B cell (primary cell): ENCODE results near the gene IGFL3. TPM values are rescaled to one million over a fixed set of nuclear protein-coding genes. Genes with fewer than 3 reads are reported as not detected.

Source experiments
- ATAC-seq: fragments of 200-7000 bp; cut with Tn5 transposase; one replicate; pipeline ENCODE4 v1.10.0; 2021; ENCODE audit warnings: low read depth, mild to moderate bottlenecking, moderate number of reproducible peaks, moderate library complexity
- CTCF ChIA-PET: fragments of 350-600 bp; sonication (Branson Sonifier 250); formaldehyde crosslinking; loops from one replicate; lab custom pipeline; 2021; ENCODE audit warnings: antibody characterized with exemption, inconsistent platforms; lab: Charles Lee
- POLR2A ChIA-PET: fragments of 350-600 bp; sonication (Branson Sonifier 250); formaldehyde crosslinking; loops from one replicate; lab custom pipeline; 2021; ENCODE audit warnings: antibody characterized with exemption; lab: Charles Lee
- DNase-seq: peaks from one replicate; pipeline ENCODE4 v3.0.0; 2013
- H2AFZ ChIP-seq: 2 replicates; pipeline ENCODE4 v1.6.1; 2012; ENCODE audit warnings: mild to moderate bottlenecking, low read depth, low read length; ENCODE audit not compliant: insufficient read depth, poor library complexity, severe bottlenecking
- H3K27ac ChIP-seq, 2 donors: 1 replicate in 1 of 2; 2 replicates in 1 of 2; pipeline ENCODE4 v1.5.1; 2012 to 2013; ENCODE audit warnings: low read length in 2 of 2, mild to moderate bottlenecking in 2 of 2, moderate library complexity in 1 of 2
- H3K27me3 ChIP-seq, 4 experiments: fragments of 200-600 bp in 1 of 4; sonication (generic) in 1 of 4; replicated peaks in 1 of 4; 1 replicate in 2 of 4; 2 replicates in 2 of 4; pipeline versions ENCODE4 v1.6.1 to v1.7.0; 2013 to 2016; ENCODE audit warnings: low read length in 3 of 4, mild to moderate bottlenecking in 2 of 4, mixed read lengths in 1 of 4, moderate library complexity in 1 of 4; ENCODE audit not compliant: insufficient read depth in 4 of 4, control insufficient read depth in 3 of 4; ENCODE audit errors: control extremely low read depth in 1 of 4
- H3K36me3 ChIP-seq, 2 experiments: replicated peaks in 1 of 2; 1 replicate in 1 of 2; 2 replicates in 1 of 2; pipeline versions ENCODE4 v1.6.1 to v1.7.1; 2013; ENCODE audit warnings: low read length in 1 of 2; ENCODE audit not compliant: insufficient read depth in 2 of 2, control insufficient read depth in 1 of 2; ENCODE audit errors: control extremely low read depth in 1 of 2, extremely low read depth in 1 of 2
- H3K4me1 ChIP-seq, 2 donors: fragments of 200-600 bp in 1 of 2; sonication (generic) in 1 of 2; 1 replicate in 1 of 2; 2 replicates in 1 of 2; pipeline versions ENCODE4 v1.5.1 to v1.6.1; 2013 to 2017; ENCODE audit warnings: low read length in 2 of 2; ENCODE audit not compliant: control insufficient read depth in 2 of 2, insufficient read depth in 2 of 2
- H3K4me2 ChIP-seq: replicated peaks from 2 replicates; pipeline ENCODE3; 2012; ENCODE audit warnings: mild to moderate bottlenecking, low read depth, low read length; ENCODE audit not compliant: poor library complexity, severe bottlenecking
- H3K4me3 ChIP-seq, 5 experiments: fragments of 200-600 bp in 1 of 5; sonication (generic) in 1 of 5; 1 replicate in 3 of 5; 2 replicates in 2 of 5; pipeline versions ENCODE4 v1.5.1 to v1.7.0; 2011 to 2016; ENCODE audit warnings: low read length in 4 of 5, mild to moderate bottlenecking in 4 of 5, low read depth in 2 of 5, control low read depth in 1 of 5, moderate library complexity in 1 of 5; ENCODE audit not compliant: insufficient read depth in 1 of 5; ENCODE audit errors: control extremely low read depth in 1 of 5, extremely low read depth in 1 of 5
- H3K79me2 ChIP-seq: fragments of 200-600 bp; sonication (generic); one replicate; pipeline ENCODE4 v1.6.0; 2016; ENCODE audit warnings: low read length; ENCODE audit not compliant: control insufficient read depth, insufficient read depth
- H3K9ac ChIP-seq: fragments of 200-600 bp; sonication (generic); 2 replicates; pipeline ENCODE4 v1.6.1; 2017; ENCODE audit warnings: mild to moderate bottlenecking, low read length, moderate library complexity
- H3K9me3 ChIP-seq, 3 donors: one replicate each; pipeline versions ENCODE4 v1.6.1 to v1.7.1; 2013; ENCODE audit warnings: low read length in 2 of 3; ENCODE audit not compliant: control insufficient read depth in 2 of 3, insufficient read depth in 1 of 3; ENCODE audit errors: control extremely low read depth in 1 of 3
- H4K20me1 ChIP-seq: 2 replicates; pipeline ENCODE4 v1.6.0; 2012; ENCODE audit warnings: mild to moderate bottlenecking, low read length; ENCODE audit not compliant: insufficient read depth, control insufficient read depth, poor library complexity, severe bottlenecking
- H3K27ac Mint-ChIP-seq: one replicate; pipeline ENCODE4 v1.8.0; 2021; ENCODE audit warnings: mixed read lengths
- H3K27me3 Mint-ChIP-seq: one replicate; pipeline ENCODE4 v1.8.0; 2021; ENCODE audit warnings: mixed read lengths
- H3K4me1 Mint-ChIP-seq: one replicate; pipeline ENCODE4 v1.8.0; 2021; ENCODE audit warnings: mixed read lengths
- H3K4me3 Mint-ChIP-seq: one replicate; pipeline ENCODE4 v1.8.0; 2021; ENCODE audit warnings: mixed read lengths
- H3K9me3 Mint-ChIP-seq: one replicate; pipeline ENCODE4 v1.8.0; 2022; ENCODE audit warnings: mixed read lengths; ENCODE audit not compliant: insufficient read depth
- EZH2 ChIP-seq: IDR thresholded peaks from 2 replicates; pipeline ENCODE4 v1.6.1; 2012; ENCODE audit warnings: borderline replicate concordance, low read depth, mild to moderate bottlenecking, moderate library complexity, low read length; ENCODE audit not compliant: insufficient read depth, poor library complexity, severe bottlenecking
- WGBS: methylation state at CpG from one replicate; pipeline ENCODE4 v1.1.5; 2013; ENCODE audit warnings: missing lambda C conversion rate; ENCODE audit not compliant: insufficient coverage; 5-methylcytosine and 5-hydroxymethylcytosine counted together
- intact Hi-C: fragments of 100-400 bp; cut with micrococcal nuclease; formaldehyde crosslinking; loops from one replicate; pipeline ENCODE4 v1.10.0; 2022
- polyA plus RNA-seq: library from polyadenylated mRNA; depleted of rRNA; stranded (reverse); fragments of >200 nt; gene quantifications from 2 replicates; pipeline ENCODE4 v1.2.3, GENCODE V29; 2012
- total RNA-seq, 2 donors: library from RNA; stranded (reverse); fragments of 120-200 nt in 1 of 2; gene quantifications; 1 replicate in 1 of 2; 2 replicates in 1 of 2; pipeline versions ENCODE4 v1.2.3 to v1.2.4, GENCODE V29; 2013 to 2022
- TF ChIP-seq, protein P1 (sequence below): fragments of 200-600 bp; IDR thresholded peaks from one replicate; pipeline ENCODE4 v1.8.0; 2022; ENCODE audit warnings: antibody characterized with exemption, mild to moderate bottlenecking

The IGFL3 gene
- total and polyA plus RNA-seq, 2 donors (not counting 1 experiment from before 2014, with no cell fraction given), result not detected

DNA sequence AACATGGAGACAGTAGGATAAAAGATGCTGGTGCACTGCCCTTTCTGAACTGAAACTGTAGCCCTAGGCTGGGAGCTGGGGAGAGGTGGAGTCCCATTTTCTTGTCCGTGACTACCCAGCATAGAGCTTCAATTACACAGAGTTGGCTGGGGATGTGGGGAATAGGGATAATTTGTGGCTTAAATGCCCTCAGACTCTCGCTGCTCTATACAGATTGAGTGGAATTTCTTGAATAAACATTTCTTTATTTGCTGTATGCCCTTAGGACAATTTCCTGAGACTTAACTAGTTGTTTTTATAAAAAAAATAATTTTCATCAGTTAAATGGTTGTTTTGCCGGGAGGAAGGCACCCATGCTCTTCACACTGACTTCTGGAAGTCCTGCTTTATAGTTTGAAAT, 30.7 kb upstream of the IGFL3 start:
- no peak overlapping the region for H3K9ac ChIP-seq
- H3K4me2 ChIP-seq, result no peak overlapping the region

DNA sequence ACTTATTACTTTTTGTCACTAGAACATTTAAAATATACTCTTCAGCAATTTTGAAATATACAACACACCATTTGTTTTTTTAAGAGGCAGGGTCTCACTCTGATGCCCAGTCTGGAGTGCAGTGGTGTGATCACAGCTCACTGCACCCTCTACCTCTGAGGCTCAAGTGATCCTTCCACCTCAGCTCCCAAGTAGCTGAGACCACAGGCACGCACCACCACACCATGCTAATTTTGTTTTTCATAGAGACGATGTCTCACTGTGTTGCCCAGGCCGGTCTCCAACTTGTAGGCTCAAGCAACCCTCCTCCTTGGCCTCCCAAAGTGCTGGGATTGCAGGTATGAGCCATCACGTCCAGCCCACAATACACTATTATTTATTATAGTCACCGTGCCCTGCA, 26.1 kb upstream of the IGFL3 start:
- H4K20me1 ChIP-seq, result no peaks in the 10 kb centered on the region
- 86% methylated on average over 5 of the region's 5 CpGs for WGBS
- Mint-ChIP-seq H3K4me1 (no peaks in the 10 kb centered on the region), H3K9me3 (no peaks in the 10 kb centered on the region), H3K27me3 (peaks cover 45% of the 10 kb centered on the region), H3K4me3 (no peak overlapping the region), H3K27ac (no peak overlapping the region)
- no peak for TF ChIP-seq EZH2
- TF ChIP-seq, protein P1, sequence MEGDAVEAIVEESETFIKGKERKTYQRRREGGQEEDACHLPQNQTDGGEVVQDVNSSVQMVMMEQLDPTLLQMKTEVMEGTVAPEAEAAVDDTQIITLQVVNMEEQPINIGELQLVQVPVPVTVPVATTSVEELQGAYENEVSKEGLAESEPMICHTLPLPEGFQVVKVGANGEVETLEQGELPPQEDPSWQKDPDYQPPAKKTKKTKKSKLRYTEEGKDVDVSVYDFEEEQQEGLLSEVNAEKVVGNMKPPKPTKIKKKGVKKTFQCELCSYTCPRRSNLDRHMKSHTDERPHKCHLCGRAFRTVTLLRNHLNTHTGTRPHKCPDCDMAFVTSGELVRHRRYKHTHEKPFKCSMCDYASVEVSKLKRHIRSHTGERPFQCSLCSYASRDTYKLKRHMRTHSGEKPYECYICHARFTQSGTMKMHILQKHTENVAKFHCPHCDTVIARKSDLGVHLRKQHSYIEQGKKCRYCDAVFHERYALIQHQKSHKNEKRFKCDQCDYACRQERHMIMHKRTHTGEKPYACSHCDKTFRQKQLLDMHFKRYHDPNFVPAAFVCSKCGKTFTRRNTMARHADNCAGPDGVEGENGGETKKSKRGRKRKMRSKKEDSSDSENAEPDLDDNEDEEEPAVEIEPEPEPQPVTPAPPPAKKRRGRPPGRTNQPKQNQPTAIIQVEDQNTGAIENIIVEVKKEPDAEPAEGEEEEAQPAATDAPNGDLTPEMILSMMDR, result no peak
- H3K27ac ChIP-seq, result no peak overlapping the region
- no peak for DNase-seq
- ATAC-seq, result no peak
- no peak overlapping the region for H2AFZ ChIP-seq
- H3K4me2 ChIP-seq, result no peak overlapping the region
- no peaks in the 10 kb centered on the region for H3K36me3 ChIP-seq
- H3K27me3 ChIP-seq, result peaks cover 0 to 7% (median 0%) of the 10 kb centered on the region in 4 experiments
- intact Hi-C loops, result no loop called here
- POLR2A ChIA-PET, result no interaction called here
- no peaks in the 10 kb centered on the region for H3K4me1 ChIP-seq
- no peaks in the 10 kb centered on the region for H3K79me2 ChIP-seq
- no peak overlapping the region for H3K4me3 ChIP-seq
- no peak overlapping the region for H3K9ac ChIP-seq
- CTCF ChIA-PET, result no interaction called here
- H3K9me3 ChIP-seq, result no peaks in the 10 kb centered on the region

More for the DNA sequence above, 30.7 kb upstream of the IGFL3 start:
- Histone ChIP-seq H3K36me3 (no peaks in the 10 kb centered on the region), H3K9me3 (no peaks in the 10 kb centered on the region), H4K20me1 (no peaks in the 10 kb centered on the region), H3K79me2 (no peaks in the 10 kb centered on the region), H3K4me1 (no peaks in the 10 kb centered on the region), H3K4me3 (no peak overlapping the region), H3K27me3 (peaks cover 0 to 9% (median 1%) of the 10 kb centered on the region in 4 experiments), H2AFZ (no peak overlapping the region), H3K27ac (no peak overlapping the region)
- Mint-ChIP-seq H3K4me1 (no peaks in the 10 kb centered on the region), H3K27me3 (peaks cover 49% of the 10 kb centered on the region), H3K4me3 (no peak overlapping the region), H3K9me3 (peaks cover 3% of the 10 kb centered on the region), H3K27ac (no peak overlapping the region)
- ChIA-PET CTCF (no interaction called here), POLR2A (no interaction called here)
- TF ChIP-seq, protein P1, result no peak
- no peak for TF ChIP-seq EZH2
- ATAC-seq, result no peak
- intact Hi-C loops, result no loop called here
- no CpG with 5 or more reads among the region's 3 CpGs for WGBS
- DNase-seq, result no peak
